ENCODE data around the gene CCL4L2.

DNA sequence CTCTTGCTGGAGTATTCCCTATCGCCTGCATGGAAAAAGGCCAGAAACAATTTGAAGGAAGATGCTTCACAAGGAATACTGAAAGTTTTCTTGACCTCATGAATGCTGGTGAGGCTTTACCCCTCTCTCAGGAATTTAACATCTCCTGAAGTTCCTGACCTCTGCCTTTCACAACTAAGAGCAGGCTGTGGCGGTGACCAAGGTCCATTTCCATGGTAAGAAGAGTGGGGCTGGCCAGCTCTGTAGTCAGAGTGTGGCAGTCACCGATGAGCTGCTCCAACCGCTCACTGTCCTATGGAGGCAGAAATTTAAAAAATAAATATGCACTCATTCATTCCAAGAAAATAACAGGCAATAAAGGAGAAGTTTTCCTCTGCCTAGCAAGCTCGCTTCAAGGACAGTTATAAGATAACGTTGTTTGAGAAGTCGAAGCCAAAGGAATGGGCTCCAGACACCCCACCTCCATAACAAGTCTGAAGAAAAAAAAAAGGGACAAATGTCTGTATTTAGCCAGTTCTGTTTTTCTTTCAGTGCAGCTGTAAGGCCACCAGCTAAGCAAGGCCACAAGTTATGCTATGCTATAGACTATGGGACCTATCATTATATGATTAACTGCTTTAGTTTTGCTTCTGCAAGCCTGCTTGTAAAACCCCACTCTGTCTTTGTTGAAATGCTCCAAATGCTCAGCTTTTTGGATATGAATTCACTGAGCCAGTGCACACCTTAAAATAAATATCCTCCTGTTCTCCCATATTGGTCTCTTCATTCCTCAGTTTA is 6.0 kb upstream of the CCL4L2 start:
- TF ChIP-seq, protein P1, sequence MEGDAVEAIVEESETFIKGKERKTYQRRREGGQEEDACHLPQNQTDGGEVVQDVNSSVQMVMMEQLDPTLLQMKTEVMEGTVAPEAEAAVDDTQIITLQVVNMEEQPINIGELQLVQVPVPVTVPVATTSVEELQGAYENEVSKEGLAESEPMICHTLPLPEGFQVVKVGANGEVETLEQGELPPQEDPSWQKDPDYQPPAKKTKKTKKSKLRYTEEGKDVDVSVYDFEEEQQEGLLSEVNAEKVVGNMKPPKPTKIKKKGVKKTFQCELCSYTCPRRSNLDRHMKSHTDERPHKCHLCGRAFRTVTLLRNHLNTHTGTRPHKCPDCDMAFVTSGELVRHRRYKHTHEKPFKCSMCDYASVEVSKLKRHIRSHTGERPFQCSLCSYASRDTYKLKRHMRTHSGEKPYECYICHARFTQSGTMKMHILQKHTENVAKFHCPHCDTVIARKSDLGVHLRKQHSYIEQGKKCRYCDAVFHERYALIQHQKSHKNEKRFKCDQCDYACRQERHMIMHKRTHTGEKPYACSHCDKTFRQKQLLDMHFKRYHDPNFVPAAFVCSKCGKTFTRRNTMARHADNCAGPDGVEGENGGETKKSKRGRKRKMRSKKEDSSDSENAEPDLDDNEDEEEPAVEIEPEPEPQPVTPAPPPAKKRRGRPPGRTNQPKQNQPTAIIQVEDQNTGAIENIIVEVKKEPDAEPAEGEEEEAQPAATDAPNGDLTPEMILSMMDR (conservative IDR thresholded peaks at IDR 0.05; ENCODE audit: low read length) = no peak
- TF ChIP-seq EZH2phosphoT487 (IDR thresholded peaks at IDR 0.05; ENCODE audit: borderline replicate concordance) = no peak
